ENCODE data around the gene MYOM3. TPM values are rescaled to one million over a fixed set of nuclear protein-coding genes. Genes with fewer than 3 reads are reported as not detected.
A peak's percentile ranks its signal among the peaks of the same experiment; 100 is the strongest.

The MYOM3 gene
- total and polyA plus RNA-seq, 2 of the 13 experiments (the other 11 are each of a cell fraction or from before 2014, with no cell fraction given): 5.8 to 15.3 TPM

GRCh38 chr1:24018611-24019580 lies 93.0 kb downstream of the MYOM3 start:
- Histone ChIP-seq H3K4me3 (replicated peaks in 1 of 3; ENCODE audit: insufficient read depth in 1 of 3, low read depth in 2 of 3, low read length in 3 of 3) (peak overlapping the region in 2 of 3 experiments; percentile 4 to 49; a peak in 3 of 6 replicates), H3K79me2 (ENCODE audit: insufficient read depth, low read length) (peaks cover 12% of the 10 kb centered on the region), H4K20me1 (ENCODE audit: insufficient read depth, low read length) (no peaks in the 10 kb centered on the region), H3K27ac (ENCODE audit: extremely low read length, insufficient read depth, low read length) (peak overlapping the region; percentile 98), H3K4me2 (ENCODE audit: low read depth, low read length) (peak overlapping the region; percentile 90), H3K27me3 (ENCODE audit: control insufficient read depth in 1 of 2, insufficient read depth in 2 of 2, low read length in 2 of 2) (no peaks in the 10 kb centered on the region; a peak in 1 of 5 replicates), H2AFZ (ENCODE audit: low read length) (no peak overlapping the region), H3K9ac (ENCODE audit: insufficient read depth, low read depth, low read length) (peak overlapping the region; percentile 92), H3K36me3 (replicated peaks in 1 of 2; ENCODE audit: control insufficient read depth in 1 of 2, insufficient read depth in 2 of 2, low read length in 2 of 2) (no peaks in the 10 kb centered on the region), H3K4me1 (ENCODE audit: insufficient read depth, low read length) (peaks cover 100% of the 10 kb centered on the region), H3K9me3 (ENCODE audit: low read length) (no peaks in the 10 kb centered on the region)
- POLR2A ChIA-PET: interaction anchor here (0.6 to 1.6 kb wide), 10 partner anchors 9 to 241 kb away, joined by 3 to 11 read pairs (median 6); partner anchors contain the start of genes PITHD1 and SRSF10
- intact Hi-C loops (cut with micrococcal nuclease; ENCODE audit: unreplicated experiment): loop anchor here (5.0 kb wide), 1 partner anchor 623 kb away; the partner anchor contains the start of gene SRRM1
- 37% methylated on average over 15 of the region's 20 CpGs for WGBS (ENCODE audit: low lambda C conversion rate)
- peak; percentile 91 for FAIRE-seq
- ATAC-seq: peak; percentile 48
- in situ Hi-C loops (cut with HindIII; ENCODE audit: extremely low pct_ligation_motif_present, low pct_unique_long_range_greater_than_20kb): no loop called here
- BruUV-seq (replicated peaks): no TSS peak
- CTCF ChIA-PET (ENCODE audit: low intra/inter-chr PET ratio, low total read pairs): interaction anchor here (0.8 kb wide), 1 partner anchor 9 kb away, joined by 3 read pairs; no protein-coding TSS in a partner anchor
- peak; percentile 98 for DNase-seq (ENCODE audit: low spot score)
- TF ChIP-seq GRHL1 (CRISPR knock-in tag; conservative IDR thresholded peaks at IDR 0.05): no peak
- TF ChIP-seq MAFK (conservative IDR thresholded peaks at IDR 0.05 in 1 of 2, IDR thresholded peaks at IDR 0.05 in 1 of 2; ENCODE audit: low read length in 2 of 2): no peak
- TF ChIP-seq, protein P1, sequence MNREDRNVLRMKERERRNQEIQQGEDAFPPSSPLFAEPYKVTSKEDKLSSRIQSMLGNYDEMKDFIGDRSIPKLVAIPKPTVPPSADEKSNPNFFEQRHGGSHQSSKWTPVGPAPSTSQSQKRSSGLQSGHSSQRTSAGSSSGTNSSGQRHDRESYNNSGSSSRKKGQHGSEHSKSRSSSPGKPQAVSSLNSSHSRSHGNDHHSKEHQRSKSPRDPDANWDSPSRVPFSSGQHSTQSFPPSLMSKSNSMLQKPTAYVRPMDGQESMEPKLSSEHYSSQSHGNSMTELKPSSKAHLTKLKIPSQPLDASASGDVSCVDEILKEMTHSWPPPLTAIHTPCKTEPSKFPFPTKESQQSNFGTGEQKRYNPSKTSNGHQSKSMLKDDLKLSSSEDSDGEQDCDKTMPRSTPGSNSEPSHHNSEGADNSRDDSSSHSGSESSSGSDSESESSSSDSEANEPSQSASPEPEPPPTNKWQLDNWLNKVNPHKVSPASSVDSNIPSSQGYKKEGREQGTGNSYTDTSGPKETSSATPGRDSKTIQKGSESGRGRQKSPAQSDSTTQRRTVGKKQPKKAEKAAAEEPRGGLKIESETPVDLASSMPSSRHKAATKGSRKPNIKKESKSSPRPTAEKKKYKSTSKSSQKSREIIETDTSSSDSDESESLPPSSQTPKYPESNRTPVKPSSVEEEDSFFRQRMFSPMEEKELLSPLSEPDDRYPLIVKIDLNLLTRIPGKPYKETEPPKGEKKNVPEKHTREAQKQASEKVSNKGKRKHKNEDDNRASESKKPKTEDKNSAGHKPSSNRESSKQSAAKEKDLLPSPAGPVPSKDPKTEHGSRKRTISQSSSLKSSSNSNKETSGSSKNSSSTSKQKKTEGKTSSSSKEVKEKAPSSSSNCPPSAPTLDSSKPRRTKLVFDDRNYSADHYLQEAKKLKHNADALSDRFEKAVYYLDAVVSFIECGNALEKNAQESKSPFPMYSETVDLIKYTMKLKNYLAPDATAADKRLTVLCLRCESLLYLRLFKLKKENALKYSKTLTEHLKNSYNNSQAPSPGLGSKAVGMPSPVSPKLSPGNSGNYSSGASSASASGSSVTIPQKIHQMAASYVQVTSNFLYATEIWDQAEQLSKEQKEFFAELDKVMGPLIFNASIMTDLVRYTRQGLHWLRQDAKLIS (CRISPR knock-in tag; IDR thresholded peaks at IDR 0.05): no peak
- TF ChIP-seq, protein P2, sequence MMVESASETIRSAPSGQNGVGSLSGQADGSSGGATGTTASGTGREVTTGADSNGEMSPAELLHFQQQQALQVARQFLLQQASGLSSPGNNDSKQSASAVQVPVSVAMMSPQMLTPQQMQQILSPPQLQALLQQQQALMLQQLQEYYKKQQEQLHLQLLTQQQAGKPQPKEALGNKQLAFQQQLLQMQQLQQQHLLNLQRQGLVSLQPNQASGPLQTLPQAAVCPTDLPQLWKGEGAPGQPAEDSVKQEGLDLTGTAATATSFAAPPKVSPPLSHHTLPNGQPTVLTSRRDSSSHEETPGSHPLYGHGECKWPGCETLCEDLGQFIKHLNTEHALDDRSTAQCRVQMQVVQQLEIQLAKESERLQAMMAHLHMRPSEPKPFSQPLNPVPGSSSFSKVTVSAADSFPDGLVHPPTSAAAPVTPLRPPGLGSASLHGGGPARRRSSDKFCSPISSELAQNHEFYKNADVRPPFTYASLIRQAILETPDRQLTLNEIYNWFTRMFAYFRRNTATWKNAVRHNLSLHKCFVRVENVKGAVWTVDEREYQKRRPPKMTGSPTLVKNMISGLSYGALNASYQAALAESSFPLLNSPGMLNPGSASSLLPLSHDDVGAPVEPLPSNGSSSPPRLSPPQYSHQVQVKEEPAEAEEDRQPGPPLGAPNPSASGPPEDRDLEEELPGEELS (CRISPR knock-in tag; IDR thresholded peaks at IDR 0.05): peak; percentile 86
- TF ChIP-seq ZNF225 (CRISPR knock-in tag; IDR thresholded peaks at IDR 0.05): no peak
- TF ChIP-seq ZNF816 (CRISPR knock-in tag; IDR thresholded peaks at IDR 0.05; ENCODE audit: borderline replicate concordance): no peak
- TF ChIP-seq, protein P3, sequence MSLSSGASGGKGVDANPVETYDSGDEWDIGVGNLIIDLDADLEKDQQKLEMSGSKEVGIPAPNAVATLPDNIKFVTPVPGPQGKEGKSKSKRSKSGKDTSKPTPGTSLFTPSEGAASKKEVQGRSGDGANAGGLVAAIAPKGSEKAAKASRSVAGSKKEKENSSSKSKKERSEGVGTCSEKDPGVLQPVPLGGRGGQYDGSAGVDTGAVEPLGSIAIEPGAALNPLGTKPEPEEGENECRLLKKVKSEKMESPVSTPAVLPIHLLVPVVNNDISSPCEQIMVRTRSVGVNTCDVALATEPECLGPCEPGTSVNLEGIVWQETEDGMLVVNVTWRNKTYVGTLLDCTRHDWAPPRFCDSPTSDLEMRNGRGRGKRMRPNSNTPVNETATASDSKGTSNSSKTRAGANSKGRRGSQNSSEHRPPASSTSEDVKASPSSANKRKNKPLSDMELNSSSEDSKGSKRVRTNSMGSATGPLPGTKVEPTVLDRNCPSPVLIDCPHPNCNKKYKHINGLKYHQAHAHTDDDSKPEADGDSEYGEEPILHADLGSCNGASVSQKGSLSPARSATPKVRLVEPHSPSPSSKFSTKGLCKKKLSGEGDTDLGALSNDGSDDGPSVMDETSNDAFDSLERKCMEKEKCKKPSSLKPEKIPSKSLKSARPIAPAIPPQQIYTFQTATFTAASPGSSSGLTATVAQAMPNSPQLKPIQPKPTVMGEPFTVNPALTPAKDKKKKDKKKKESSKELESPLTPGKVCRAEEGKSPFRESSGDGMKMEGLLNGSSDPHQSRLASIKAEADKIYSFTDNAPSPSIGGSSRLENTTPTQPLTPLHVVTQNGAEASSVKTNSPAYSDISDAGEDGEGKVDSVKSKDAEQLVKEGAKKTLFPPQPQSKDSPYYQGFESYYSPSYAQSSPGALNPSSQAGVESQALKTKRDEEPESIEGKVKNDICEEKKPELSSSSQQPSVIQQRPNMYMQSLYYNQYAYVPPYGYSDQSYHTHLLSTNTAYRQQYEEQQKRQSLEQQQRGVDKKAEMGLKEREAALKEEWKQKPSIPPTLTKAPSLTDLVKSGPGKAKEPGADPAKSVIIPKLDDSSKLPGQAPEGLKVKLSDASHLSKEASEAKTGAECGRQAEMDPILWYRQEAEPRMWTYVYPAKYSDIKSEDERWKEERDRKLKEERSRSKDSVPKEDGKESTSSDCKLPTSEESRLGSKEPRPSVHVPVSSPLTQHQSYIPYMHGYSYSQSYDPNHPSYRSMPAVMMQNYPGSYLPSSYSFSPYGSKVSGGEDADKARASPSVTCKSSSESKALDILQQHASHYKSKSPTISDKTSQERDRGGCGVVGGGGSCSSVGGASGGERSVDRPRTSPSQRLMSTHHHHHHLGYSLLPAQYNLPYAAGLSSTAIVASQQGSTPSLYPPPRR (CRISPR knock-in tag; IDR thresholded peaks at IDR 0.05; ENCODE audit: borderline replicate concordance): peak; percentile 78; the same call in 1 of the 2 replicates
- TF ChIP-seq ZNF460 (CRISPR knock-in tag; IDR thresholded peaks at IDR 0.05; ENCODE audit: borderline replicate concordance): no peak

Measured in HepG2 (cell line).